ENCODE data around the gene TBX19.

GRCh38 chr1:168328731-168329364 is 48.2 kb downstream of the TBX19 start:
- TF ChIP-seq CTCF (IDR thresholded peaks at IDR 0.05) (no peak), POLR2A (IDR thresholded peaks at IDR 0.05) (no peak)

All from Peyer's patch (tissue), 4 donors.